Measurements from ENCODE around the gene ZBTB7C. TPM values are rescaled to one million over a fixed set of nuclear protein-coding genes. Genes with fewer than 3 reads are reported as not detected.

Gene ZBTB7C
- total and polyA plus RNA-seq, 9 of the 15 experiments (the other 6 are each of a cell fraction or from before 2014, with no cell fraction given), result not detected

GRCh38 chr18:48404716-48405507 lies 4.3 kb downstream of the ZBTB7C start:
- no peak overlapping the region for H3K27ac ChIP-seq (ENCODE audit: extremely low read depth, low read depth, low read length)
- WGBS (ENCODE audit: insufficient coverage, low coverage, missing lambda C conversion rate), result 3% methylated on average over 5 of the region's 8 CpGs
- H2AFZ ChIP-seq (ENCODE audit: low read depth, low read length), result no peak overlapping the region
- CTCF ChIA-PET (ENCODE audit: low intra/inter-chr PET ratio), result no interaction called here
- H3K4me3 ChIP-seq, result no peak overlapping the region
- FAIRE-seq, result no peak
- POLR2A ChIA-PET, result interaction anchor here (0.6 kb wide), 1 partner anchor 419 kb away, joined by 3 read pairs; no protein-coding TSS in a partner anchor
- peaks cover 0 to 14% of the 10 kb centered on the region in 2 experiments; a peak in 2 of 5 replicates for H3K27me3 ChIP-seq (ENCODE audit: control insufficient read depth in 2 of 2, insufficient read depth in 2 of 2, low read length in 2 of 2)
- no peaks in the 10 kb centered on the region for H4K20me1 ChIP-seq (replicated peaks; ENCODE audit: control insufficient read depth, insufficient read depth, low read length)
- no peak overlapping the region for H3K4me2 ChIP-seq (ENCODE audit: insufficient read depth, low read length)
- H3K9me3 ChIP-seq (replicated peaks; ENCODE audit: control insufficient read depth, insufficient read depth, low read depth, low read length), result no peaks in the 10 kb centered on the region
- DNase-seq (ENCODE audit: extremely low read depth in 1 of 4, low spot score in 3 of 4), result no peak
- H3K4me1 ChIP-seq (replicated peaks in 1 of 2; ENCODE audit: control insufficient read depth in 2 of 2, insufficient read depth in 2 of 2, low read length in 2 of 2), result peaks cover 0 to 11% of the 10 kb centered on the region in 2 experiments; a peak in 2 of 5 replicates
- BruUV-seq (replicated peaks), result no TSS peak
- in situ Hi-C loops (cut with MboI), result no loop called here
- no peak for ATAC-seq
- intact Hi-C loops (cut with micrococcal nuclease), result no loop called here
- no peaks in the 10 kb centered on the region for H3K36me3 ChIP-seq (ENCODE audit: control insufficient read depth, insufficient read depth, low read length)
- no peaks in the 10 kb centered on the region for H3K9me1 ChIP-seq (ENCODE audit: control insufficient read depth, insufficient read depth, low read length)
- H3K79me2 ChIP-seq (ENCODE audit: control insufficient read depth, insufficient read depth, low read length), result no peaks in the 10 kb centered on the region
- no peak overlapping the region for H3K9ac ChIP-seq (ENCODE audit: insufficient read depth in 1 of 2, low read depth in 2 of 2, low read length in 2 of 2)
- TF ChIP-seq BACH1 (tag; IDR thresholded peaks at IDR 0.05) (no peak), LARP7 (IDR thresholded peaks at IDR 0.05) (no peak), YBX1 (IDR thresholded peaks at IDR 0.05) (no peak), CCNT2 (IDR thresholded peaks at IDR 0.05; ENCODE audit: borderline replicate concordance, extremely low read depth, insufficient read length, low read depth, low read length) (no peak), ZBTB40 (IDR thresholded peaks at IDR 0.05) (no peak), ZBTB40 (CRISPR knock-in tag; IDR thresholded peaks at IDR 0.05) (no peak), MEF2D (tag; conservative IDR thresholded peaks at IDR 0.05; ENCODE audit: low read depth) (no peak), ZEB2 (IDR thresholded peaks at IDR 0.05) (no peak), ZNF311 (CRISPR knock-in tag; IDR thresholded peaks at IDR 0.05) (no peak), RB1 (IDR thresholded peaks at IDR 0.05; ENCODE audit: low read depth) (no peak)
- TF ChIP-seq, protein P1, sequence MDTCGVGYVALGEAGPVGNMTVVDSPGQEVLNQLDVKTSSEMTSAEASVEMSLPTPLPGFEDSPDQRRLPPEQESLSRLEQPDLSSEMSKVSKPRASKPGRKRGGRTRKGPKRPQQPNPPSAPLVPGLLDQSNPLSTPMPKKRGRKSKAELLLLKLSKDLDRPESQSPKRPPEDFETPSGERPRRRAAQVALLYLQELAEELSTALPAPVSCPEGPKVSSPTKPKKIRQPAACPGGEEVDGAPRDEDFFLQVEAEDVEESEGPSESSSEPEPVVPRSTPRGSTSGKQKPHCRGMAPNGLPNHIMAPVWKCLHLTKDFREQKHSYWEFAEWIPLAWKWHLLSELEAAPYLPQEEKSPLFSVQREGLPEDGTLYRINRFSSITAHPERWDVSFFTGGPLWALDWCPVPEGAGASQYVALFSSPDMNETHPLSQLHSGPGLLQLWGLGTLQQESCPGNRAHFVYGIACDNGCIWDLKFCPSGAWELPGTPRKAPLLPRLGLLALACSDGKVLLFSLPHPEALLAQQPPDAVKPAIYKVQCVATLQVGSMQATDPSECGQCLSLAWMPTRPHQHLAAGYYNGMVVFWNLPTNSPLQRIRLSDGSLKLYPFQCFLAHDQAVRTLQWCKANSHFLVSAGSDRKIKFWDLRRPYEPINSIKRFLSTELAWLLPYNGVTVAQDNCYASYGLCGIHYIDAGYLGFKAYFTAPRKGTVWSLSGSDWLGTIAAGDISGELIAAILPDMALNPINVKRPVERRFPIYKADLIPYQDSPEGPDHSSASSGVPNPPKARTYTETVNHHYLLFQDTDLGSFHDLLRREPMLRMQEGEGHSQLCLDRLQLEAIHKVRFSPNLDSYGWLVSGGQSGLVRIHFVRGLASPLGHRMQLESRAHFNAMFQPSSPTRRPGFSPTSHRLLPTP (IDR thresholded peaks at IDR 0.05; ENCODE audit: borderline replicate concordance, extremely low read depth, insufficient read length), result no peak

Data from K562 (cell line).